Stimulated activated naive CD4-positive, alpha-beta T cell treated with Interleukin-2 at 50 U/mL for 16 hours (primary cell): ENCODE data around the gene PRPH.
A peak's percentile ranks its signal among the peaks of the same experiment; 100 is the strongest.

Source experiments
- DNase-seq: peaks from one replicate; lab custom pipeline; 2025; lab: John Stamatoyannopoulos, UW

Gene PRPH

GRCh38 chr12:49346659-49347310 lies 51.8 kb downstream of the PRPH start, which contains the start of gene DNAJC22:
TSS of gene DNAJC22 (plus strand) at chr12:49346888. CDS start at chr12:49348873, 1,985 bp downstream.
- DNase-seq: peak; percentile 42

GRCh38 chr12:49347311-49348193 lies 52.6 kb downstream of the PRPH start:
- peak; percentile 63 for DNase-seq
